ENCODE data around the gene BARHL2.

The BARHL2 gene

GRCh38 chr1:90717665-90718410 lies 736 bp upstream of the BARHL2 start:
- peaks cover 81% of the 10 kb centered on the region for H3K27me3 ChIP-seq (ENCODE audit: insufficient read depth, poor library complexity, severe bottlenecking)
- no peak overlapping the region for H3K4me3 ChIP-seq (replicated peaks; ENCODE audit: insufficient read depth, low read length)
- H3K27ac ChIP-seq (replicated peaks) = no peak overlapping the region
- TF ChIP-seq, protein P1, sequence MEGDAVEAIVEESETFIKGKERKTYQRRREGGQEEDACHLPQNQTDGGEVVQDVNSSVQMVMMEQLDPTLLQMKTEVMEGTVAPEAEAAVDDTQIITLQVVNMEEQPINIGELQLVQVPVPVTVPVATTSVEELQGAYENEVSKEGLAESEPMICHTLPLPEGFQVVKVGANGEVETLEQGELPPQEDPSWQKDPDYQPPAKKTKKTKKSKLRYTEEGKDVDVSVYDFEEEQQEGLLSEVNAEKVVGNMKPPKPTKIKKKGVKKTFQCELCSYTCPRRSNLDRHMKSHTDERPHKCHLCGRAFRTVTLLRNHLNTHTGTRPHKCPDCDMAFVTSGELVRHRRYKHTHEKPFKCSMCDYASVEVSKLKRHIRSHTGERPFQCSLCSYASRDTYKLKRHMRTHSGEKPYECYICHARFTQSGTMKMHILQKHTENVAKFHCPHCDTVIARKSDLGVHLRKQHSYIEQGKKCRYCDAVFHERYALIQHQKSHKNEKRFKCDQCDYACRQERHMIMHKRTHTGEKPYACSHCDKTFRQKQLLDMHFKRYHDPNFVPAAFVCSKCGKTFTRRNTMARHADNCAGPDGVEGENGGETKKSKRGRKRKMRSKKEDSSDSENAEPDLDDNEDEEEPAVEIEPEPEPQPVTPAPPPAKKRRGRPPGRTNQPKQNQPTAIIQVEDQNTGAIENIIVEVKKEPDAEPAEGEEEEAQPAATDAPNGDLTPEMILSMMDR (IDR thresholded peaks at IDR 0.05; ENCODE audit: insufficient read depth, low read length) = no peak
- no peak for TF ChIP-seq POLR2AphosphoS5 (IDR thresholded peaks at IDR 0.05; ENCODE audit: low read depth)
- TF ChIP-seq GABPA (IDR thresholded peaks at IDR 0.05; ENCODE audit: low read depth) = no peak
- TF ChIP-seq SPI1 (IDR thresholded peaks at IDR 0.05; ENCODE audit: borderline replicate concordance, low read depth) = no peak
- no peak for TF ChIP-seq REST (IDR thresholded peaks at IDR 0.05; ENCODE audit: insufficient replicate concordance, low read depth)
- no peak for DNase-seq (ENCODE audit: low read depth in 1 of 2, low spot score in 1 of 2)

GRCh38 chr1:90717356-90717664 lies 208 bp upstream of the BARHL2 start:
- Histone ChIP-seq H3K4me3 (replicated peaks; ENCODE audit: insufficient read depth, low read length) (no peak overlapping the region), H3K27me3 (ENCODE audit: insufficient read depth, poor library complexity, severe bottlenecking) (peaks cover 83% of the 10 kb centered on the region), H3K27ac (replicated peaks) (no peak overlapping the region)
- TF ChIP-seq SPI1 (IDR thresholded peaks at IDR 0.05; ENCODE audit: borderline replicate concordance, low read depth) = no peak
- no peak for TF ChIP-seq REST (IDR thresholded peaks at IDR 0.05; ENCODE audit: insufficient replicate concordance, low read depth)
- TF ChIP-seq POLR2AphosphoS5 (IDR thresholded peaks at IDR 0.05; ENCODE audit: low read depth) = no peak
- no peak for TF ChIP-seq GABPA (IDR thresholded peaks at IDR 0.05; ENCODE audit: low read depth)
- TF ChIP-seq, protein P1 (IDR thresholded peaks at IDR 0.05; ENCODE audit: insufficient read depth, low read length) = no peak
- no peak for DNase-seq (ENCODE audit: low read depth in 1 of 2, low spot score in 1 of 2)

DNA sequence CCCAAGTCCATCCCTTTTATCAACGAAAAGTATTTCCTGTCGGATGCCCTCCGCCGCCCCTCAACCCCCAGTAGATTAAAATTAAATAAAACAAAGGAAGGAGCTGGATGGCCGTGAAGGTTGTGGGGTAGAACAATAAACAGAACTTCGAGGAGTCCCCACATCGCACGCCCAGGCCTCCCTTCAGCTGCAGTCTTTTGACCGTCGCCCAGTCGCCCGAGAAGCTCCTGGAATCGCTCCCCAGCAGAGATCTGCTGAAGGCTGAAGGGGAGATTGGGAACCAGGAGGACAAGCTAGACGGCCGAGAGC lies 905 bp downstream of the BARHL2 start:
- no peak for DNase-seq (ENCODE audit: low read depth in 1 of 2, low spot score in 1 of 2)
- TF ChIP-seq GABPA (IDR thresholded peaks at IDR 0.05; ENCODE audit: low read depth) (no peak), POLR2AphosphoS5 (IDR thresholded peaks at IDR 0.05; ENCODE audit: low read depth) (no peak), REST (IDR thresholded peaks at IDR 0.05; ENCODE audit: insufficient replicate concordance, low read depth) (no peak), SPI1 (IDR thresholded peaks at IDR 0.05; ENCODE audit: borderline replicate concordance, low read depth) (no peak)
- TF ChIP-seq, protein P1 (IDR thresholded peaks at IDR 0.05; ENCODE audit: insufficient read depth, low read length) = no peak
- Histone ChIP-seq H3K4me3 (replicated peaks; ENCODE audit: insufficient read depth, low read length) (no peak overlapping the region), H3K27me3 (ENCODE audit: insufficient read depth, poor library complexity, severe bottlenecking) (peaks cover 83% of the 10 kb centered on the region), H3K27ac (replicated peaks) (no peak overlapping the region)
